LNCaP clone FGC (cell line): ENCODE measurements around the gene RAB30.

Source experiments
- DNase-seq: peaks from one replicate; pipeline ENCODE4 v3.0.0-alpha.2; 2011; ENCODE audit warnings: low read depth
- H3K4me3 ChIP-seq: 2 replicates; pipeline ENCODE4 v1.5.1; 2011; ENCODE audit warnings: mild to moderate bottlenecking, low read depth, low read length, control low read depth
- TF ChIP-seq, protein P1 (sequence below): IDR thresholded peaks from 2 replicates; pipeline ENCODE4 v1.5.1; 2012; ENCODE audit warnings: mild to moderate bottlenecking; ENCODE audit not compliant: control insufficient read depth, insufficient read depth; ENCODE audit errors: extremely low read depth

Gene RAB30

DNA sequence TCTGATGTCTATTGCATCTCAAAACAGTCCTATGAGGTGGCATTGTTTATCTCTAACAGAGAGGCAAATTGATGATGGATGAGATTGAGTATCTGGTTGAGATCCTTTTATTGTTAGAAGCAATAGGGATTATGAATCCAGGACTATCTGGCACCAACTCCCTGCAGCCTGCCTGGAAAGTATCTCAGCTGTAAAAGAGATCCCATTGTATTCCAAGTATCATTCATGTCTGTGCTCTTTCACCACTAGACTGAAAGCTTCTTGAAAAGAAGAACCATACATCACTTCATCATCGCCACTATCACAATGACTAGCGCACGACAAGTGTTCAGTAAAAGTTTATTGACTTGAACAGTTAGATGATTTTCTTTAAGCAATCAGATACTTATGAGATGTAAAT is 43.3 kb upstream of the RAB30 start:
- no peak overlapping the region for H3K4me3 ChIP-seq
- DNase-seq: no peak
- TF ChIP-seq, protein P1, sequence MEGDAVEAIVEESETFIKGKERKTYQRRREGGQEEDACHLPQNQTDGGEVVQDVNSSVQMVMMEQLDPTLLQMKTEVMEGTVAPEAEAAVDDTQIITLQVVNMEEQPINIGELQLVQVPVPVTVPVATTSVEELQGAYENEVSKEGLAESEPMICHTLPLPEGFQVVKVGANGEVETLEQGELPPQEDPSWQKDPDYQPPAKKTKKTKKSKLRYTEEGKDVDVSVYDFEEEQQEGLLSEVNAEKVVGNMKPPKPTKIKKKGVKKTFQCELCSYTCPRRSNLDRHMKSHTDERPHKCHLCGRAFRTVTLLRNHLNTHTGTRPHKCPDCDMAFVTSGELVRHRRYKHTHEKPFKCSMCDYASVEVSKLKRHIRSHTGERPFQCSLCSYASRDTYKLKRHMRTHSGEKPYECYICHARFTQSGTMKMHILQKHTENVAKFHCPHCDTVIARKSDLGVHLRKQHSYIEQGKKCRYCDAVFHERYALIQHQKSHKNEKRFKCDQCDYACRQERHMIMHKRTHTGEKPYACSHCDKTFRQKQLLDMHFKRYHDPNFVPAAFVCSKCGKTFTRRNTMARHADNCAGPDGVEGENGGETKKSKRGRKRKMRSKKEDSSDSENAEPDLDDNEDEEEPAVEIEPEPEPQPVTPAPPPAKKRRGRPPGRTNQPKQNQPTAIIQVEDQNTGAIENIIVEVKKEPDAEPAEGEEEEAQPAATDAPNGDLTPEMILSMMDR: no peak

DNA sequence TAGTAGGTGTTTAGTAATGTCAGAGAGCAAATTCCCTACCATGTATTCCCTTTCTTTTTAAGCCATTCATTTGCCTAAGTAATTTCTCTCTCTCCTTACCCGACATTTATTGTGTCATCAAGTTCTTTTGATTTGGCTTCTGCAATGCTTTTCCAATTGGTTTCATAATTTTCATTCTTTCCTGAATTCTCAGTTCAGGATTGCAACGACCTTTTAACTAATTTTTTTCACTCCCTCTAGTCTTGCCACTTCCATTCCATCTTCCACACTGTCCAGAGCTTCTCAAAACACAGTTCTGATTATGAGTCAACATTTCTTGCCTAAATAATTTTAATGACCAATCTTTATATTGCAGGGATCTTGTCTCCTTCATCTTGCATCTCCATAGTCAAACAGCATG is 41.2 kb upstream of the RAB30 start:
- TF ChIP-seq, protein P1: no peak
- no peak for DNase-seq
- H3K4me3 ChIP-seq: no peak overlapping the region

DNA sequence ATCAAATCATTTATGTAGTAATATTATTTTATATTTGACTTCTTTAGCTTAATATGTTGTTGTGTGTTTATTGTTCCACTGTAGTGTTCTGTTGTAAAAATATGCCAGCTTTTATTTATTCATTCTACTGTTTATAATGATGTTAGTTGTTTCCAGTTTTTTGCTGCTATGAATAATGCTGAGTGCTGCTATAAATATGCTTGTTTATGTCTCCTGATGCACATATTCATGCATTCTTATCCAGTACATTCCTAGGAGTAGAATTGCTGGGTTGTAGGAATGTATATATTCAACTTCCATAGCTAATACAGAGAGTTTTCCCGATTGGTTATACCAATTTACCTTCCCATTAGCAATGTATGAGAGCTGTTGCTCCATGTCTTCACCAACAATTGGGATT is 33.5 kb upstream of the RAB30 start:
- H3K4me3 ChIP-seq: no peak overlapping the region
- TF ChIP-seq, protein P1: no peak
- DNase-seq: no peak

DNA sequence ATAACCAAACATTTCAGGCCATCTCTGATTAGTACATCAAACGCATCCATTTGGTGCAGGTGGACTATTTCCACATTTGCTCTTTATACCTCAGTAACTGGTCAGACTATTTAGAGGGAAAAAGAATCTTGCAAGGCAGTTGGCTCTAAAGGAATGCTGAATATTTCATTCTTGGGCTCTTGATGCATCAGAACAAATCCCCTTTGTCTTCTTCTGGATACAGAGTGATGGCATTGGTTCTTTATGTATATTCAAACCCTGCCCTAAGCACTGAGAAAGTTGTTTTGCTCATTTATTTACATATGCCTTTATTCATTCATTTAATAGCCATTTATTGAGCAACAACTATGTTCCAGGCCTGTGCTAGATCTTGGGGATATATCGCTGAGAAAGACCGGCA is 31.1 kb upstream of the RAB30 start:
- H3K4me3 ChIP-seq: no peak overlapping the region
- TF ChIP-seq, protein P1: no peak
- no peak for DNase-seq

DNA sequence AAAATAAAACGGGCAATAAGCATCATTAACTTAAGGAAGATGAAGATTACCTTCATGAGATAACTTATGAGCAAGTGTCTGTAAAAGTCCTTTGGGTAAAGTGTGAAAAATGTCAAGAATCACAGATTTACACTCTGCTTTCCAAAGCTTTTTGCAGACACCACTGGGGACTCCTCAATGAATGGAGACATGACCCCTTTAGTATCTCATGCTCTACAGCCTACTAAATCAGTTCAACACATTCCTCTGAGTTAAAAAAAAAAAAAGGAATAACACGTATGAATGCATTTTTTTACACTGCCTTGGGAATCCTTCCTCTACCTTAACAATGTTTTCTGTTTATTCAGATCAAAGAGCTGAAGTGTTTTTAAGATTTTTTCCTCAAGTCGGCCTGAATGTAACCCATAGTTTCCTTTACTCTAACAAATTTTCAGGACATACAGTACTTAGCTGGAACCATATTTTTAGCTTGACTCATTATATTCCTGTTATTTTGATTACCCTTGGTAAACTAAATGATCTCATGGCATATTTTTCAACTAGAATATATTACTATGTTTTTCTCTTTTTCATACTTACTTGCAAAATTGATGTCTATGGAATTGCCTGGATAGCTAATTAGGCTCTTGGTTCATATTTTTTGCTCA is 25.9 kb upstream of the RAB30 start:
- TF ChIP-seq, protein P1: no peak
- H3K4me3 ChIP-seq: no peak overlapping the region
- DNase-seq: no peak

DNA sequence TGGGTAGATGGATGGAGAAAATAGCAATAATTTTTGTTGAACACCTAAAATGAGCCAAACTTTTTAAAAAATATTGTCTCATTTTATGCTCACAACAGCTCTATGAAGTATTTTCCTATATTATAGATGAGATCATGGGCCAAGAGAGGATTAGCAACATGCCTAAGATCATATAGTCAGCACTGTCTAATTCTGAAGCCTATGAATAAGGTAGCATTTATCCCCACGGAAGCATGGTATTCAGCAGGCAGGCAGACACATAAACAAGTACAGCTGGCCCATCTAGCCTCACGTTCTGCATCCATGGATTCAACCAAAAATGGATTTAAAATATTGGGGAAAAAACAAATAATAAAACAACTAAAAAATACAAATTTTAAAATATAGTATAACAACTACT is 21.9 kb upstream of the RAB30 start:
- DNase-seq: no peak
- TF ChIP-seq, protein P1: no peak
- no peak overlapping the region for H3K4me3 ChIP-seq
